ENCODE data around the gene URI1.

DNA sequence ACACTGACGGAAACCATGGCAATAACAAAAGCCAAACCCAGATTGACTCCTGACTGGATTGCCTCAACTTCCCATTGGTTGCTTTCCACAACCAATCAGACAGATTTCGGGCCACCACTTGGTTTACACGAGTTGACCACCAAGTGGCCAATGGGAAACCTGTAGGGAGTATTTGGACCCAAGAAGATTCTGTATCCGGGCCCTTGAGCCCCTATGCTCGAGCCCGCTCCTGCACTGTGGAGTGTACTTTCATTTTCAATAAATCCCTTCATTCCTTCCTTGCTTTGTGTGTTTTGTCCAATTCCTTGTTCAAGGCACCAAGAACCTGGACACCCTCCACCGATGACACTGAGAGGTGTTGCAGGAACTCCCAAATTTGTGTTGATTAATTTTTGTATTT, 24.1 kb upstream of the URI1 start:
- TF ChIP-seq, protein P1, sequence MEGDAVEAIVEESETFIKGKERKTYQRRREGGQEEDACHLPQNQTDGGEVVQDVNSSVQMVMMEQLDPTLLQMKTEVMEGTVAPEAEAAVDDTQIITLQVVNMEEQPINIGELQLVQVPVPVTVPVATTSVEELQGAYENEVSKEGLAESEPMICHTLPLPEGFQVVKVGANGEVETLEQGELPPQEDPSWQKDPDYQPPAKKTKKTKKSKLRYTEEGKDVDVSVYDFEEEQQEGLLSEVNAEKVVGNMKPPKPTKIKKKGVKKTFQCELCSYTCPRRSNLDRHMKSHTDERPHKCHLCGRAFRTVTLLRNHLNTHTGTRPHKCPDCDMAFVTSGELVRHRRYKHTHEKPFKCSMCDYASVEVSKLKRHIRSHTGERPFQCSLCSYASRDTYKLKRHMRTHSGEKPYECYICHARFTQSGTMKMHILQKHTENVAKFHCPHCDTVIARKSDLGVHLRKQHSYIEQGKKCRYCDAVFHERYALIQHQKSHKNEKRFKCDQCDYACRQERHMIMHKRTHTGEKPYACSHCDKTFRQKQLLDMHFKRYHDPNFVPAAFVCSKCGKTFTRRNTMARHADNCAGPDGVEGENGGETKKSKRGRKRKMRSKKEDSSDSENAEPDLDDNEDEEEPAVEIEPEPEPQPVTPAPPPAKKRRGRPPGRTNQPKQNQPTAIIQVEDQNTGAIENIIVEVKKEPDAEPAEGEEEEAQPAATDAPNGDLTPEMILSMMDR (IDR thresholded peaks at IDR 0.05): no peak
- TF ChIP-seq EP300 (IDR thresholded peaks at IDR 0.05): no peak
